HepG2 (cell line): ENCODE measurements around the gene PLEKHS1. TPM values are rescaled to one million over a fixed set of nuclear protein-coding genes. Genes with fewer than 3 reads are reported as not detected.
A peak's percentile ranks its signal among the peaks of the same experiment; 100 is the strongest.

ENCODE experiments used
- ATAC-seq: fragments of 200-7000 bp; cut with Tn5 transposase; 3 replicates; pipeline ENCODE4 v1.9.1; 2020; ENCODE audit warnings: mild to moderate bottlenecking, moderate library complexity
- BruUV-seq: library from RNA; stranded (reverse); fragments of 400-500 nt; replicated peaks from 2 replicates; lab custom pipeline; 2021; lab: Mats Ljungman, UMichigan
- CTCF ChIA-PET: fragments of 300-600 bp; formaldehyde crosslinking; extraction: SDS; loops from one replicate; lab custom pipeline; 2021; ENCODE audit warnings: low total read pairs, inconsistent platforms, low intra/inter-chr PET ratio; lab: Yijun Ruan, JAX
- POLR2A ChIA-PET: fragments of 350-600 bp; sonication (Branson Sonifier 250); formaldehyde crosslinking; loops from one replicate; lab custom pipeline; 2020; ENCODE audit warnings: antibody characterized with exemption, inconsistent platforms; lab: Yijun Ruan, JAX
- DNase-seq: peaks from one replicate; pipeline ENCODE4 v3.0.0-alpha.2; 2015; ENCODE audit warnings: low spot score
- FAIRE-seq: peaks from 3 replicates; lab custom pipeline; 2011; peaks lifted over from hg19 to GRCh38; lab: Jason Lieb, UNC
- H2AFZ ChIP-seq: one replicate; pipeline ENCODE4 v1.6.1; 2011; ENCODE audit warnings: low read length, inconsistent platforms
- H3K27ac ChIP-seq: fragments of 300-600 bp; 3 replicates; pipeline ENCODE4 v1.8.0; 2011; ENCODE audit warnings: mixed run types, mild to moderate bottlenecking, mixed read lengths, low read length, inconsistent platforms; ENCODE audit not compliant: insufficient read depth; ENCODE audit errors: extremely low read length
- H3K27me3 ChIP-seq, 2 experiments: fragments of 200-600 bp in 1 of 2; 2 replicates in 1 of 2; 3 replicates in 1 of 2; pipeline versions ENCODE4 v1.6.0 to v1.8.0; 2011; ENCODE audit warnings: low read length in 2 of 2, mild to moderate bottlenecking in 2 of 2, moderate library complexity in 2 of 2, inconsistent platforms in 1 of 2; ENCODE audit not compliant: insufficient read depth in 2 of 2, control insufficient read depth in 1 of 2
- H3K36me3 ChIP-seq, 2 experiments: fragments of 200-600 bp in 1 of 2; replicated peaks in 1 of 2; 2 replicates in 1 of 2; 3 replicates in 1 of 2; pipeline versions ENCODE4 v1.5.1 to v1.8.0; 2011; ENCODE audit warnings: low read length in 2 of 2, inconsistent platforms in 1 of 2; ENCODE audit not compliant: insufficient read depth in 2 of 2, control insufficient read depth in 1 of 2
- H3K4me1 ChIP-seq: 2 replicates; pipeline ENCODE4 v1.5.1; 2012; ENCODE audit warnings: low read length, inconsistent platforms; ENCODE audit not compliant: insufficient read depth
- H3K4me2 ChIP-seq: 2 replicates; pipeline ENCODE4 v1.6.0; 2011; ENCODE audit warnings: low read depth, low read length, inconsistent platforms
- H3K4me3 ChIP-seq, 3 experiments: fragments of 200-600 bp in 1 of 3; sonication (generic), shearing (Covaris generic) in 1 of 3; replicated peaks in 1 of 3; 2 replicates each; pipeline ENCODE4 v1.5.1; 2011 to 2016; ENCODE audit warnings: low read length in 3 of 3, inconsistent platforms in 2 of 3, low read depth in 2 of 3, mild to moderate bottlenecking in 2 of 3, control low read depth in 1 of 3, mixed read lengths in 1 of 3; ENCODE audit not compliant: insufficient read depth in 1 of 3
- H3K79me2 ChIP-seq: one replicate; pipeline ENCODE4 v1.6.1; 2011; ENCODE audit warnings: low read length, inconsistent platforms; ENCODE audit not compliant: insufficient read depth
- H3K9ac ChIP-seq: 2 replicates; pipeline ENCODE4 v1.6.0; 2011; ENCODE audit warnings: mild to moderate bottlenecking, low read depth, low read length, inconsistent platforms; ENCODE audit not compliant: insufficient read depth
- H3K9me3 ChIP-seq: 2 replicates; pipeline ENCODE4 v1.5.1; 2012; ENCODE audit warnings: mild to moderate bottlenecking, low read length
- H4K20me1 ChIP-seq: 2 replicates; pipeline ENCODE4 v1.6.0; 2011; ENCODE audit warnings: inconsistent platforms, mild to moderate bottlenecking, low read length, moderate library complexity; ENCODE audit not compliant: insufficient read depth
- ATF7 ChIP-seq, 2 experiments: fragments of 450-650 bp in 1 of 2; sonication (generic) in 1 of 2; formaldehyde crosslinking in 1 of 2; IDR thresholded peaks; 2 replicates each; pipeline versions ENCODE4 v1.4.0 to v1.6.1; 2016 to 2020; ENCODE audit warnings: antibody characterized with exemption in 1 of 2, mild to moderate bottlenecking in 1 of 2, missing genetic modification reagents in 1 of 2
- FLYWCH1 ChIP-seq: sonication (generic); formaldehyde crosslinking; IDR thresholded peaks from 2 replicates; pipeline ENCODE4 v1.8.1; 2023; ENCODE audit warnings: mild to moderate bottlenecking, missing genetic modification reagents
- FOXK1 ChIP-seq: sonication (generic); formaldehyde crosslinking; IDR thresholded peaks from 2 replicates; pipeline ENCODE4 v1.4.0; 2020; ENCODE audit warnings: low read depth, missing genetic modification reagents, borderline replicate concordance
- GATAD2A ChIP-seq: IDR thresholded peaks from 2 replicates; pipeline ENCODE4 v1.6.1; 2016
- NCOA1 ChIP-seq: sonication (generic); formaldehyde crosslinking; IDR thresholded peaks from 2 replicates; pipeline ENCODE4 v1.9.0; 2021; ENCODE audit warnings: missing genetic modification reagents
- PAX8 ChIP-seq: sonication (generic); formaldehyde crosslinking; IDR thresholded peaks from 2 replicates; pipeline ENCODE4 v1.8.0; 2022; ENCODE audit warnings: mild to moderate bottlenecking, missing genetic modification reagents, borderline replicate concordance
- SMC3 ChIP-seq: IDR thresholded peaks from 2 replicates; pipeline ENCODE4 v1.6.1; 2011; ENCODE audit warnings: low read length, improper control_type of control experiment
- SNAI1 ChIP-seq: sonication (generic); formaldehyde crosslinking; IDR thresholded peaks from 2 replicates; pipeline ENCODE4 v1.5.0; 2020; ENCODE audit warnings: mild to moderate bottlenecking, missing genetic modification reagents, borderline replicate concordance
- SP1 ChIP-seq, 2 experiments: fragments of 450-650 bp in 1 of 2; sonication (generic) in 1 of 2; formaldehyde crosslinking in 1 of 2; IDR thresholded peaks; 2 replicates each; pipeline versions ENCODE4 v1.4.0 to v1.6.1; 2016 to 2020; ENCODE audit warnings: missing genetic modification reagents in 1 of 2
- STAG1 ChIP-seq: sonication (generic); formaldehyde crosslinking; IDR thresholded peaks from 2 replicates; pipeline ENCODE4 v1.4.0; 2020; ENCODE audit warnings: missing genetic modification reagents
- TEAD3 ChIP-seq: optimal IDR thresholded peaks from 2 replicates; pipeline ENCODE3; 2016; ENCODE audit warnings: borderline replicate concordance
- U2AF1 ChIP-seq: fragments of 200-400 bp; formaldehyde crosslinking; optimal IDR thresholded peaks from 2 replicates; pipeline ENCODE3; 2017; ENCODE audit warnings: mild to moderate bottlenecking, low read depth, low read length
- ZFX ChIP-seq: sonication (generic); formaldehyde crosslinking; IDR thresholded peaks from 2 replicates; pipeline ENCODE4 v1.4.0; 2020; ENCODE audit warnings: mild to moderate bottlenecking, low read depth, missing genetic modification reagents, moderate library complexity
- ZNF329 ChIP-seq: sonication (generic); formaldehyde crosslinking; IDR thresholded peaks from 2 replicates; pipeline ENCODE4 v1.9.0; 2021; ENCODE audit warnings: low read depth, mild to moderate bottlenecking, missing genetic modification reagents
- ZNF607 ChIP-seq: sonication (generic); formaldehyde crosslinking; IDR thresholded peaks from 2 replicates; pipeline ENCODE4 v1.5.1; 2020; ENCODE audit warnings: missing genetic modification reagents, mild to moderate bottlenecking, borderline replicate concordance
- WGBS: methylation state at CpG from one replicate; pipeline ENCODE4 v1.1.6; 2017; ENCODE audit warnings: low lambda C conversion rate; 5-methylcytosine and 5-hydroxymethylcytosine counted together
- in situ Hi-C: cut with HindIII; loops from 2 replicates; pipeline ENCODE4 v1.10.0; 2017; ENCODE audit warnings: low pct_unique_long_range_greater_than_20kb; ENCODE audit not compliant: extremely low pct_ligation_motif_present
- intact Hi-C: fragments of 100-400 bp; cut with micrococcal nuclease; formaldehyde crosslinking; loops from one replicate; pipeline ENCODE4 v1.10.0; 2022; ENCODE audit not compliant: unreplicated experiment
- polyA plus RNA-seq, 8 experiments: library from polyadenylated mRNA; depleted of rRNA in 3 of 8; stranded (reverse) in 7 of 8; unstranded in 1 of 8; fragments of >200 nt; fragmentation: Illumina TruSeq in 4 of 8; extraction: Trizol in 4 of 8; gene quantifications; 2 replicates each; pipeline versions ENCODE4 v1.2.1 to v1.2.3, GENCODE V29; 2011 to 2016; ENCODE audit warnings: low read depth in 4 of 8, missing spikeins in 1 of 8, mixed read lengths in 1 of 8; ENCODE audit not compliant: insufficient read depth in 1 of 8
- total RNA-seq, 5 experiments: library from RNA; depleted of rRNA; stranded (reverse); fragments of >200 nt; fragmentation: Illumina TruSeq; extraction: Trizol; gene quantifications; 2 replicates each; pipeline ENCODE4 v1.2.3, GENCODE V29; 2016; ENCODE audit warnings: low read depth in 1 of 5
- TF ChIP-seq, protein P1 (sequence below): sonication (generic); formaldehyde crosslinking; IDR thresholded peaks from 2 replicates; pipeline ENCODE4 v1.4.0; 2020; ENCODE audit warnings: missing genetic modification reagents, borderline replicate concordance

PLEKHS1 gene
- total and polyA plus RNA-seq, 2 of the 13 experiments (the other 11 are each of a cell fraction or from before 2014, with no cell fraction given), result not detected

DNA sequence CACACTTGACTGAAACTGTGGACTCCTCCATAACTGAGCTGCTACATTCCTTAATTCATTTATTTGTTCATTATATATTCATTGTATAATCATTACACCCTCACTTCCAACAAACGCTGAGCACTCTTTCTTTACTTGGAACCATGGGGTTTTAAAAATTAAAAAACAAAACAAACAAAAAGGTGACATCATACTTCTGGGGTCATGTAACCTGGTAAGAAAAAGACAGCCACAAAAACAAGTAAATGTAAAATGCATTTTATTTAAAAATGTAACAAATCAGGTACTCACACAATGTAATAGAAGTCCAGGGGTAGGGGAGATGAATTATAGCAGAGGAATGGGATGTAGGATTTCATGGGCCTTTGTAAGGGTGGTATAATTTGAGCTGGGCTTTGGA is 25.1 kb downstream of the PLEKHS1 start:
- TF ChIP-seq GATAD2A (CRISPR knock-in tag) (no peak), FOXK1 (CRISPR knock-in tag) (no peak), ATF7 (IDR thresholded peaks at IDR 0.05) (peak; percentile 87), ATF7 (CRISPR knock-in tag; IDR thresholded peaks at IDR 0.05) (no peak), ZNF607 (no peak), STAG1 (no peak)
- in situ Hi-C loops, result no loop called here
- 0% methylated on average over 1 of the region's 1 CpG for WGBS
- no peak overlapping the region for H3K27ac ChIP-seq
- FAIRE-seq (no peak), ATAC-seq (no peak), DNase-seq (no peak)
- no peak overlapping the region for H2AFZ ChIP-seq
- BruUV-seq, result no TSS peak
- no peak overlapping the region for H3K4me3 ChIP-seq
- H3K9me3 ChIP-seq, result no peaks in the 10 kb centered on the region
- H3K9ac ChIP-seq, result no peak overlapping the region
- no peaks in the 10 kb centered on the region for H4K20me1 ChIP-seq
- CTCF ChIA-PET, result no interaction called here
- POLR2A ChIA-PET, result no interaction called here
- intact Hi-C loops, result no loop called here
- no peak overlapping the region for H3K4me2 ChIP-seq
- H3K27me3 ChIP-seq, result no peaks in the 10 kb centered on the region; a peak in 2 of 5 replicates
- H3K36me3 ChIP-seq, result no peaks in the 10 kb centered on the region
- H3K79me2 ChIP-seq, result no peaks in the 10 kb centered on the region
- H3K4me1 ChIP-seq, result no peaks in the 10 kb centered on the region

DNA sequence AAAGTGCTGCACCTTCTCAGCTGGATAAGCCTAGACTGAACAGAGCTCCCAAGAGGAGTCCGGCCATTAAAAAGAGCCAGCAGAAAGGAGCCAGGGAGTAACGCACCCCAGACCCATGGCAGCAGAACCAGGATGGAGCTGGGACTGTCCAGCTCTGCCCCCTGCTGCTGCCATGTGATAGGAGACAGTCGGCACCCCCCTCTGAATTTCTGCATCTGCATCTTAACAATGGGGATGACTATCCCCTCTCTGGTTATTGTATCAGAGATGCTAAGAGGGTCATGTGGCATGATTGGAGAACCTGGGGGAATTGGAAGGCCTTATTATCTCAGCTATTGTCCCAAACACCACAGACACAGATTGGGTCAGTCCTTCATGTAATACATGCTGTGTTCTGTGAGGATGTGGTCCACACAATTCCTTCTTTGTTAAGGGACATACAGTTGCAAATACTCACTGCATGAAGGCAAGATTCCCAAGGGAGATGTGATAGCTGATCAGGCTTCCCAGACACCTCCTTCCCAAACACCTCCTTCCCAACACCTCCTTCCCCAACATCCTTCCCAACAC is 29.3 kb downstream of the PLEKHS1 start:
- in situ Hi-C loops, result no loop called here
- FAIRE-seq (no peak), ATAC-seq (peak; percentile 77)
- TF ChIP-seq ZFX (CRISPR knock-in tag), result no peak
- TF ChIP-seq TEAD3 (CRISPR knock-in tag), result no peak
- no peak for TF ChIP-seq SNAI1
- no peak for TF ChIP-seq NCOA1 (CRISPR knock-in tag)
- no peak for TF ChIP-seq SP1 (IDR thresholded peaks at IDR 0.05)
- TF ChIP-seq SP1 (CRISPR knock-in tag; IDR thresholded peaks at IDR 0.05), result no peak
- no peak for TF ChIP-seq PAX8 (CRISPR knock-in tag)
- TF ChIP-seq, protein P1, sequence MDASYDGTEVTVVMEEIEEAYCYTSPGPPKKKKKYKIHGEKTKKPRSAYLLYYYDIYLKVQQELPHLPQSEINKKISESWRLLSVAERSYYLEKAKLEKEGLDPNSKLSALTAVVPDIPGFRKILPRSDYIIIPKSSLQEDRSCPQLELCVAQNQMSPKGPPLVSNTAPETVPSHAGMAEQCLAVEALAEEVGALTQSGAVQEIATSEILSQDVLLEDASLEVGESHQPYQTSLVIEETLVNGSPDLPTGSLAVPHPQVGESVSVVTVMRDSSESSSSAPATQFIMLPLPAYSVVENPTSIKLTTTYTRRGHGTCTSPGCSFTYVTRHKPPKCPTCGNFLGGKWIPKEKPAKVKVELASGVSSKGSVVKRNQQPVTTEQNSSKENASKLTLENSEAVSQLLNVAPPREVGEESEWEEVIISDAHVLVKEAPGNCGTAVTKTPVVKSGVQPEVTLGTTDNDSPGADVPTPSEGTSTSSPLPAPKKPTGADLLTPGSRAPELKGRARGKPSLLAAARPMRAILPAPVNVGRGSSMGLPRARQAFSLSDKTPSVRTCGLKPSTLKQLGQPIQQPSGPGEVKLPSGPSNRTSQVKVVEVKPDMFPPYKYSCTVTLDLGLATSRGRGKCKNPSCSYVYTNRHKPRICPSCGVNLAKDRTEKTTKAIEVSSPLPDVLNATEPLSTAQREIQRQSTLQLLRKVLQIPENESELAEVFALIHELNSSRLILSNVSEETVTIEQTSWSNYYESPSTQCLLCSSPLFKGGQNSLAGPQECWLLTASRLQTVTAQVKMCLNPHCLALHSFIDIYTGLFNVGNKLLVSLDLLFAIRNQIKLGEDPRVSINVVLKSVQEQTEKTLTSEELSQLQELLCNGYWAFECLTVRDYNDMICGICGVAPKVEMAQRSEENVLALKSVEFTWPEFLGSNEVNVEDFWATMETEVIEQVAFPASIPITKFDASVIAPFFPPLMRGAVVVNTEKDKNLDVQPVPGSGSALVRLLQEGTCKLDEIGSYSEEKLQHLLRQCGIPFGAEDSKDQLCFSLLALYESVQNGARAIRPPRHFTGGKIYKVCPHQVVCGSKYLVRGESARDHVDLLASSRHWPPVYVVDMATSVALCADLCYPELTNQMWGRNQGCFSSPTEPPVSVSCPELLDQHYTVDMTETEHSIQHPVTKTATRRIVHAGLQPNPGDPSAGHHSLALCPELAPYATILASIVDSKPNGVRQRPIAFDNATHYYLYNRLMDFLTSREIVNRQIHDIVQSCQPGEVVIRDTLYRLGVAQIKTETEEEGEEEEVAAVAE, result no peak
- TF ChIP-seq U2AF1, result no peak
- no peak for TF ChIP-seq ZNF329 (CRISPR knock-in tag)
- 0 out of 2 replicates have a peak, but pooled peaks have one; percentile 9 for TF ChIP-seq SMC3
- no peak for TF ChIP-seq FLYWCH1 (CRISPR knock-in tag)

More for the DNA sequence above, 29.3 kb downstream of the PLEKHS1 start:
- no peak for DNase-seq
- Histone ChIP-seq H2AFZ (no peak overlapping the region), H3K4me2 (no peak overlapping the region), H3K27me3 (0 out of 5 replicates have a peak, but pooled peaks cover 0 to 3% of the 10 kb centered on the region in 2 experiments), H3K27ac (no peak overlapping the region), H3K4me1 (no peaks in the 10 kb centered on the region), H3K79me2 (no peaks in the 10 kb centered on the region), H3K4me3 (no peak overlapping the region), H3K36me3 (no peaks in the 10 kb centered on the region), H3K9ac (no peak overlapping the region), H4K20me1 (no peaks in the 10 kb centered on the region), H3K9me3 (no peaks in the 10 kb centered on the region)
- intact Hi-C loops, result no loop called here
- no TSS peak for BruUV-seq
- ChIA-PET CTCF (interaction anchor here (1.1 kb wide), 1 partner anchor 102 kb away, joined by 3 read pairs; no protein-coding TSS in a partner anchor), POLR2A (no interaction called here)
- 0% methylated on average over 2 of the region's 3 CpGs for WGBS
